Measurements from ENCODE around the gene DLEU7. TPM values are rescaled to one million over a fixed set of nuclear protein-coding genes. Genes with fewer than 3 reads are reported as not detected.

The DLEU7 gene
- total and polyA plus RNA-seq, 2 of the 8 experiments (the other 6 are each of a cell fraction or from before 2014, with no cell fraction given) = 4.9 to 5.2 TPM

GRCh38 chr13:50855681-50856080 lies 12.2 kb upstream of the DLEU7 start:
- H3K4me1 ChIP-seq (replicated peaks in 1 of 4; ENCODE audit: control insufficient read depth in 3 of 4, insufficient read depth in 4 of 4, low read length in 3 of 4) = no peaks in the 10 kb centered on the region
- no peak overlapping the region for H3K14ac ChIP-seq (ENCODE audit: insufficient read length)
- no peak overlapping the region for H3K23ac ChIP-seq (ENCODE audit: insufficient read length)
- POLR2A ChIA-PET (ENCODE audit: partially characterized antibody) = no interaction called here
- H4K91ac ChIP-seq (replicated peaks; ENCODE audit: insufficient read length, low read length) = no peak overlapping the region
- no peaks in the 10 kb centered on the region for H4K20me1 ChIP-seq (replicated peaks in 1 of 2; ENCODE audit: control insufficient read depth in 1 of 2, insufficient read depth in 2 of 2, low read length in 2 of 2)
- H3K18ac ChIP-seq (ENCODE audit: extremely low read depth, low read length) = no peak overlapping the region
- no peak overlapping the region for H2BK20ac ChIP-seq (ENCODE audit: low read length)
- no peaks in the 10 kb centered on the region for H3K79me2 ChIP-seq (ENCODE audit: control insufficient read depth in 1 of 2, insufficient read depth in 2 of 2, low read length in 2 of 2)
- 97% methylated on average over 2 of the region's 2 CpGs; no CpG with 5 or more reads in 1 of the 2 experiments for WGBS, 2 experiments (ENCODE audit: extremely low coverage in 1 of 2, insufficient coverage in 1 of 2, insufficient read length in 1 of 2, insufficient replicate concordance in 2 of 2, low coverage in 1 of 2, low lambda C conversion rate in 2 of 2, missing lambda C conversion rate in 1 of 2)
- no peak for TF ChIP-seq ASH2L (IDR thresholded peaks at IDR 0.05; ENCODE audit: low read length)
- TF ChIP-seq SIRT6 (IDR thresholded peaks at IDR 0.05; ENCODE audit: low read length) = no peak
- TF ChIP-seq CEBPB (IDR thresholded peaks at IDR 0.05; ENCODE audit: low read depth, low read length) = no peak
- no peak overlapping the region for H3K4ac ChIP-seq (replicated peaks; ENCODE audit: insufficient read length, low read depth, low read length)
- no peak overlapping the region for H2BK15ac ChIP-seq (ENCODE audit: low read length)
- no peak overlapping the region for H2BK120ac ChIP-seq (replicated peaks; ENCODE audit: low read depth, low read length)
- H3K23me2 ChIP-seq (ENCODE audit: low read depth, low read length) = no peaks in the 10 kb centered on the region
- CTCF ChIA-PET (ENCODE audit: partially characterized antibody) = no interaction called here
- FAIRE-seq (no peak), DNase-seq (ENCODE audit: low read depth in 1 of 2, low spot score in 2 of 2) (no peak)
- no peak overlapping the region for H4K5ac ChIP-seq (ENCODE audit: insufficient read length, low read depth, low read length)
- H3K9ac ChIP-seq (replicated peaks in 1 of 4; ENCODE audit: extremely low read depth in 1 of 4, low read depth in 3 of 4, low read length in 3 of 4) = no peak overlapping the region
- H3K27ac ChIP-seq (ENCODE audit: low read depth, low read length) = no peak overlapping the region
- no peak overlapping the region for H2BK12ac ChIP-seq (ENCODE audit: low read depth, low read length)
- H3K56ac ChIP-seq (replicated peaks; ENCODE audit: insufficient read length, low read depth, low read length) = no peak overlapping the region
- no peak overlapping the region for H3K4me3 ChIP-seq (ENCODE audit: extremely low read depth in 1 of 4, insufficient read depth in 2 of 4, low read depth in 3 of 4, low read length in 4 of 4)
- no peaks in the 10 kb centered on the region for H3K36me3 ChIP-seq (ENCODE audit: control insufficient read depth in 2 of 4, insufficient read depth in 4 of 4, low read length in 3 of 4)
- H3K79me1 ChIP-seq (ENCODE audit: low read depth, low read length) = no peaks in the 10 kb centered on the region; the same call in 1 of the 2 replicates
- no peak overlapping the region for H2BK5ac ChIP-seq (ENCODE audit: low read depth, low read length)
- no peaks in the 10 kb centered on the region; a peak in 1 of 4 replicates for H3K9me3 ChIP-seq (ENCODE audit: insufficient read depth in 2 of 2, low read depth in 1 of 2, low read length in 1 of 2)
- H3K4me2 ChIP-seq (ENCODE audit: insufficient read depth in 1 of 2, low read depth in 2 of 2, low read length in 2 of 2) = no peak overlapping the region
- no peak overlapping the region for H2AK5ac ChIP-seq (ENCODE audit: low read depth, low read length)
- H4K8ac ChIP-seq (ENCODE audit: extremely low read depth, insufficient read depth, low read length) = no peak overlapping the region
- no peaks in the 10 kb centered on the region; a peak in 1 of 7 replicates for H3K27me3 ChIP-seq (replicated peaks in 1 of 4; ENCODE audit: control insufficient read depth in 3 of 4, extremely low read depth in 1 of 4, insufficient read depth in 3 of 4, low read length in 3 of 4)
- 0 out of 2 replicates have a peak overlapping the region, but pooled peaks have one; percentile 31 for H2AFZ ChIP-seq (ENCODE audit: low read length)

Data from H1 (cell line).